GM21360 (cell line): ENCODE measurements around the gene AGAP1.

Experiments used
- ATAC-seq: cut with Tn5 transposase; IDR thresholded peaks from one replicate; pipeline ENCODE4 v1.9.1; 2021; ENCODE audit warnings: mild to moderate bottlenecking, moderate library complexity; ENCODE audit not compliant: unreplicated experiment

Gene AGAP1

GRCh38 chr2:235564884-235565530 is 71.2 kb downstream of the AGAP1 start:
- no peak for ATAC-seq

GRCh38 chr2:235566415-235566814 is 72.6 kb downstream of the AGAP1 start:
- no peak for ATAC-seq

GRCh38 chr2:235566931-235567495 is 73.2 kb downstream of the AGAP1 start:
- no peak for ATAC-seq

- no peak for ATAC-seq
Observed at GRCh38 chr2:235567842-235568241, 74.0 kb downstream of the AGAP1 start.

- no peak for ATAC-seq
Observed at GRCh38 chr2:235568431-235568830, 74.6 kb downstream of the AGAP1 start.

GRCh38 chr2:235569837-235570236 is 76.0 kb downstream of the AGAP1 start:
- no peak for ATAC-seq

GRCh38 chr2:235570256-235570655 is 76.4 kb downstream of the AGAP1 start:
- ATAC-seq = no peak

- ATAC-seq = no peak
Observed at GRCh38 chr2:235570966-235571692, 77.3 kb downstream of the AGAP1 start.

GRCh38 chr2:235572592-235572991 is 78.7 kb downstream of the AGAP1 start:
- no peak for ATAC-seq

- ATAC-seq = no peak
Observed at GRCh38 chr2:235573331-235574221, 79.7 kb downstream of the AGAP1 start.

GRCh38 chr2:235575431-235575830 is 81.6 kb downstream of the AGAP1 start:
- no peak for ATAC-seq

GRCh38 chr2:235575904-235576303 is 82.1 kb downstream of the AGAP1 start:
- no peak for ATAC-seq

GRCh38 chr2:235576337-235576910 is 82.6 kb downstream of the AGAP1 start:
- ATAC-seq = no peak

- no peak for ATAC-seq
Observed at GRCh38 chr2:235577404-235578330, 83.8 kb downstream of the AGAP1 start.

- ATAC-seq = no peak
Observed at GRCh38 chr2:235579128-235579527, 85.3 kb downstream of the AGAP1 start.

- ATAC-seq = no peak
Observed at GRCh38 chr2:235580426-235581157, 86.7 kb downstream of the AGAP1 start.

GRCh38 chr2:235582081-235582686 is 88.3 kb downstream of the AGAP1 start:
- no peak for ATAC-seq

- no peak for ATAC-seq
Observed at GRCh38 chr2:235582729-235583128, 88.9 kb downstream of the AGAP1 start.

- ATAC-seq = no peak
Observed at GRCh38 chr2:235583144-235583543, 89.3 kb downstream of the AGAP1 start.
